ENCODE data around the gene DDX5. TPM values are rescaled to one million over a fixed set of nuclear protein-coding genes. Genes with fewer than 3 reads are reported as not detected.
"Not testable (repeated sequence)": the region's sequence is repeated elsewhere in the genome, so short reads cannot be mapped to it uniquely, and the experiment has no call there.

Gene DDX5
- total RNA-seq, 2 donors from 2014 or later, result 445 to 466 TPM

DNA sequence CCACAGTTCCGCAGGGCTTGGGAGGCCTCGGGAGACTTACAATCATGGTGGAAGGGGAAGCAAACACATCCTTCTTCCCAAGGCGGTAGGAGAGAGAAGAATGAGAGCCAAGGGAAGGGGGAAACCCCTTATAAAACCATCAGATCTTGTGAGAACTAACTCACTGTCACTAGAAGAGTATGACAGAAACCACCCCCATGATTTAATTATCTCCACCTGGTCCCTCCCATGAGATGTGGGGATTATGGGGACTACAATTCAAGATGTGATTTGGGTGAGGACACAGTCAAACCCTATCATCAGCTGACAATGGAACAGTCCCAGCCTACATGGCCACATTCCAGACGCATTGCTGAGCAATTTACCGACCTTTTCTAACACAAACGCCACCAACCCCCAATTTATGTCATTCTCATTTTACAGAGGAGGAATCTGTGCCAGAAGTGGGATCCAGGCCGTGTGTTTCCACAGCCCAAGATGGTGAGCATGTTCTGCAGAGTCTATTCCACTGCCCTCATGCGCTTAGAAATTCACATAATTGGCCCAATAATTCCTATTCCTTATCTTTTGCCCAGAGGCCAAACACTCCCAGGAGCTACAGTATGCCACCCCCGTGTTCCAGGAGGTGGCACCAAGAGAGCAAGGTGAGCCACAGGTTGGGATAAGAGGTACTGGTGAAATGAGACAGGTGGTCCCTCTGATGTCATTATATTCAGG lies 39.9 kb downstream of the DDX5 start:
- intact Hi-C loops (cut with DNase I, micrococcal nuclease), result no loop called here
- DNase-seq, result no peak

DNA sequence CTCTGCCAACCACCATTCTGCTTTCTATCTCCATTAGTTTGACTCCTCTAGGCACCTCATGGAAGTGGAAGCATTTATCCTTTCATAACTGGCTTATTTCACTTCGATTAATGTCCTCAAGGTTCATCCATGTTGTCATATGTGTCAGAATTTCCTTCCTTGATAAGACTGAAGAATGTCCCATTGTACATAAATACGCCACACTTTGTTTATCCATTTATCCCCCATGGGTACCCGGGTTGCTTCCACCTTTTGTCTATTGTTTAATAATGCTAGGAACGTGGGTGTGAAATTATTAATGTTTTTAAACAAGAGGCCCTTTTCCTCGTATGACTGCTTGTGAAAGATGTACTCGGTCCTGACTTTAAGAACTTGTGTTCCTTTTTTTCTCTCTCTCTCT lies 44.3 kb downstream of the DDX5 start:
- DNase-seq, result no peak
- ATAC-seq, result no peak
- intact Hi-C loops (cut with DNase I, micrococcal nuclease), result no loop called here

More for the DNA sequence above, 39.9 kb downstream of the DDX5 start:
- ATAC-seq, result no peak

DNA sequence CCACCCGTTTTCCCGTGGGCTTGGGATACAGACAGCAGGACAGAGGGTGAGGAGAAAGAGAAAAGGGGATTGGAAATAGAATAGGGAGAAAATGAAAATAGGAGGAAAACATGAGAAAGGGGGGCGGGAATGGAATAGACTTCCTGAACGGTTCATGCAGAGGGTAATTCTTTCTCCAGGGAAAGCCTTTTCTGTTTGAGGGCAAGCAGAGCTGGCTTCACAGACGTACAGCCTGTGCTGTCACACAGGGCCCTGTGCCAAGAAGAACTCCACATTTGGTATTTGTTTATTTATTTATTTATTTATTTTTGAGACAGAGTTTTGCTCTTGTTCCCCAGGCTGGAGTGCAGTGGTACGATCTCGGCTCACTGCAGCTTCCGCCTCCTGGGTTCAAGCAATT lies 45.1 kb downstream of the DDX5 start:
- DNase-seq (no peak), ATAC-seq (no peak)
- intact Hi-C loops (cut with DNase I, micrococcal nuclease), result no loop called here

DNA sequence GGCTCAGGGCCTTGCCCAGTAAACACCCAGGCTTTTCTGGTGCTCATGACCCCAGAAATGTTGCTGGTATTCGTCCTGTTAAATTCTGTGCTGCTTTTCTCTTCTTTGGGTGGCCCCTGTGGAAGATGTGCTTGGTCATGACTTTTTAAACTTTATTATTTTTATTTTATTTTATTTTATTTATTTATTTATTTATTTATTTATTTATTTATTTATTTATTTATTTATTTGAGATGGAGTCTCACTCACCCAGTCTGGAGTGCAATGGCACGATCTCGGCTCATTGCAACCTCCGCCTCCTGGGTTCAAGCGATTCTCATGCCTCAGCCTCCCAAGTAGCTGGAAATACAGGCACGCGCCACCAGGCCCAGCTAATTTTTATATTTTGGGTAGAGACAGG lies 46.3 kb downstream of the DDX5 start:
- ATAC-seq; intact Hi-C loops (cut with DNase I, micrococcal nuclease); DNase-seq: not testable (repeated sequence)

DNA sequence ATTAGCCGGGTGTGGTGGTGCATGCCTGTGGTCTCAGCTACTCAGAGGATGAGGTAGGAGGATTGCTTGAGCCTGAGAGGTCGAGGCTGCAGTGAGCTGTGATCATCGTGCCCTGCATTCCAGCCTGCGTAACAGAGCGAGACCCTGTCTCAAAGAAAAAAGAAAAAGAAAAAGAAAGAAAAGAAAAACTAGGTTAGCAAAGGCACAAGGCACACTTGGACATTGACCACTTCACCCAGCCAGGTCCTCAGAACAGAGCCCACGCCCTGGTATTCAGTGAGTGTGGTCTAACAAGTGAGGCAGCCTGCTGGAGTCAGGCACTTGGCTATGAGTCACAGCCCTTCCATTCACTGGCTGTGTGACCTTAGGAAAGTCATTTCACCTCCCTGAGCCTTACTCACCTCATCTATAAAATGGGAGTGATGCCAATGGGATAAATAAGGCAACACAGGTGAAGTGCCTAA lies 46.8 kb downstream of the DDX5 start:
- DNase-seq, result no peak
- peak; percentile 87 for ATAC-seq
- intact Hi-C loops (cut with DNase I, micrococcal nuclease), result no loop called here

DNA sequence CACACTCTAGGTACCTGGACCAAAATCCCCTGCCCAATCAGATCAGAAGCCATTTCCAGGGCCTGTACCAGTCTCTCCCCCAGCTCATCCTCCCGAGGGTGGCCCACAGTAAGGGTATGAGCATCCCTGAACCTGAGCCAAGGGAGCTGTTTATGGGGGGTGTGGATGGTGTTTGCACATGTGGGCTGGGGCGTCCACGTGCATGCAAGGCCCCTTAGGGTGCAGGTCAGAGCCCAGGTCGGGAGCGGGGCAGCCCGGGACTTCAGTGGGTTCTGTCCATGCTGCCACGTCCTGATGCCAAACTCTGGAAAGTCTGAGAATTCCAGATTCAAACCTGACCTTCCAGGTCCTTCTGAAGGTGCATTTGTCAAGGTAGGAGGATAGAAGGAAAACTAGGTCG lies 47.3 kb downstream of the DDX5 start:
- intact Hi-C loops (cut with DNase I, micrococcal nuclease), result no loop called here
- ATAC-seq (no peak), DNase-seq (no peak)

DNA sequence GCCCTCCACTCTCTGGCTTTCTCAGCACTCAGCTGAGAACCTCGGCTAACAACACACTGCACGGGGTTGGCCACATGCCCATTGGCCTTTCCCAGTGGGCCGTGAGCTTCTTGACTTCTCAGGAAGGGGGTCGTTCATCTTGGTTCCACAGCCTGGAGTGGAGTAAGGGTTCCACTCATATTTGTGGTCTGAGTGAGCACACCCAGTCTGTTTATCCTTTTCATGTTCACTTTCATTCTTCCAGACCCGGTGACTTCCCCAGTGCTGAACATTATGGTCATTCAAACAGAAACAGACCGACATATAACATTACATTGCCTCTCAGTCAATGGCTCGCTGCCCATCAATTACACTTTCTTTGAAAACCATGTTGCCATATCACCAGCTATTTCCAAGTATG lies 48.9 kb downstream of the DDX5 start:
- ATAC-seq, result no peak
- DNase-seq, result no peak
- intact Hi-C loops (cut with DNase I, micrococcal nuclease), result no loop called here

DNA sequence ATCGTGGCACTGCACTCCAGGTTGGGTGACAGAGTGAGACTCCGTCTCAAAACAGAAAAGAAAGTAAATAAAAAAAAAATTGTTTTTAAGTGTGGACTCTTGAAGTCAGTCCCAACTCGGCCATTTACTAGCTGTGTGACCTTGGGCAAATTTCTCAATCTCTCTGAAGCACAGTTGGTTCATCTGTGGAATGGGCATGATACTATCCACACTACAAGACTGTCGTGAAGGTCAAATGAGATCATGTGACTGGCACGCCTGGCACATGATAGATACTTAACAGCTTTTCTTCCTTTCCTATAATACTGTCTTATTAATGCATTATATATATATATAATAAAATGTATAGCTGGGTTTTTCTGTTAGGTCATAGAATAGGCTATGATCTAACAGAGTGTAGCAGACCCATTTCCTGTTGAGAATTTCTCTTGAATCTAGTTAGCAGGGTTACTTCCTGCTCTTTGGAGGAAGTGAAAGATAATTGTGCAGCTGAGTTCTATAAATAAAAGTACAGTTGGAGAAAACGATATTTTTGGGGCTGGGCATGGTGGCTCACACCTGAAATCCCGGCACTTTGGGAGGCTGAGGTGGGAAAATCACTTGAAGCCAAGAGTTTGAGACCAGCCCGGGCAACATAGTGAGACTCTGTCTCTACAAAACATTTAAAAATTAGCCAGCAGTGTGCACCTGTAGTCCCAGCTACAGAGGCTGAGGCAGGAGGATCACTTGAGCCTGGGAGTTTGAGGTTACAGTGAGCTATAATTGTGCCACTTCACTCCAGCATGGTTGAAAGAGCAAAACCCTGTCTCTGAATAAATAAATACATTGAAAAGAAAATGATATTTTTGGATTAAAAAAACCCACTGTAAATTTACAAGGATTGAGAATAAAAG lies 49.9 kb downstream of the DDX5 start:
- ATAC-seq (peak; percentile 75), DNase-seq (no peak)
- intact Hi-C loops (cut with DNase I, micrococcal nuclease), result no loop called here

DNA sequence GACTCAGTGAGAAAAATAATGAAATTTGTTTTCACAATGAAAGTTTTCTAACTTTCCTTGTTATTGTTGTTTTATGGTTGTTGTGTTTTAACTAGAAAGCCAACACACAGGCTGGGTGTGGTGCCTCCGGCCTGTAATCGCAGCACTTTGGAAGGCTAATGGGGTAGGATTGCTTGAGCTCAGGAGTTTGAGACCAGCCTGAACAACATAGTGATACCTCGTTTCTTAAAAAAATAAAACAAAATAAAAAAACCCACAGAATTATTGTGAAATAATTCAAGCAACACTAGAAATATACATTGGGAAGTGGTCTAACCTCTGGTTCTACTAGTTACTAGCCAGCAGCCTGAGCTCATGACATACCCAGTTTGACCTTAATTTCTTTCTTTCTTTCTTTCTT lies 56.5 kb downstream of the DDX5 start:
- intact Hi-C loops (cut with DNase I, micrococcal nuclease), result no loop called here
- DNase-seq (no peak), ATAC-seq (no peak)

DNA sequence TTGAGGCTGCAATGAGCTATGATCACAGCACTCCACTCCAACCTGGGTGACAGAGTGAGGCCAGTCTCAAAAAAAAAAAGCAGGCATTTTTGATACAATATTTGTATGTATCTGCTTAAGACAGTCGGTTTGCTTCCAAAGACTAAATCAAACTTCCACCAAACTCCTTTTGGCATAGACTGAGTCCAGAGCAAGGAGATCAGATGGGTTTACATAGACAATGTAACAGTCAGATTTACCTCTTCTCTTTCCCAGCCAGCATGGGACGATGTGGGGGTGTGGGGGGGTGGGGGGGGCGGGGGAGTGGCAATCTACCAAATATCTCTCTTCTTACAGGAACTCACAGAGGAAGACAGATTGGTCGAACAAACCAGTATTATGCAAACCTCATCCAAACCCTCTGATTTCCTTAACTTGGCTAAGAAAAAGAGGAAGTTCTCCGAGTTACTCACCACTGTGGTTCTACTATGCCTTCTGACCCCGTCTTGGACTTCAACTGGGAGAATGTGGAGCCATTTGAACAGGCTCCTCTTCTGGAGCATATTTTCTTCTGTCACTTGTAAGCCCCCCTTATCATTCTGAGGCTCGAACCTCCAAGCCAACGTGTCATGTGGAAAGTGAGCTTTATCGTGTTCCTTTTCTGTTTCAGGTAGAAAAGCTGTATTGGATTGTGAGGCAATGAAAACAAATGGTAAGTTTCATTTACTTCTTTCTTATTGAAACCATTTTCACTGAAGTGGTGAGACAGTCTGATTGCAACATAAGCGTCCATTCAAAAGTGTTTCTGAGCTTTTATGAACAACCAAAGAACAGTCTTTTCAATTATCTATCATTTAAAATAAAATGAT lies 57.2 kb downstream of the DDX5 start, which contains the start of gene MILR1:
MILR1 (plus strand) TSS at position 451 of the 848 bp plus-strand sequence; CDS start at position 505, 54 bp downstream.
- intact Hi-C loops (cut with DNase I, micrococcal nuclease), result no loop called here
- ATAC-seq, result peak; percentile 78
- DNase-seq, result peak in 1 of 2 donors; percentile 15

Small RNA genes lying within 50 kb of the gene (microRNA-seq; reads per million reads assigned to microRNA genes)
- 4.3 to 12.2 reads per million in 2 donors for gene MIR3064
- 0 reads per million in 2 donors for gene MIR5047

Other genes starting within 250 kb of the DDX5 start
- gene TEX2, start 243.0 kb downstream of the DDX5 start, total RNA-seq, result 10 to 100 TPM; 32.9 to 36.4 TPM
- gene PECAM1, start 115.4 kb downstream of the DDX5 start, total RNA-seq, result 10 to 100 TPM; 42.2 to 53.7 TPM
- 1 to 10 TPM in 1 of 2 donors, under 1 TPM in 1; 0.82 to 3.3 TPM for gene MILR1, start 57.2 kb downstream of the DDX5 start, total RNA-seq
- 10 to 100 TPM in 1 of 2 donors, 1 to 10 TPM in 1; 9.4 to 10.4 TPM for gene POLG2, start 9.2 kb downstream of the DDX5 start, total RNA-seq
- 10 to 100 TPM; 31.9 to 35.0 TPM for gene CEP95, start 688 bp upstream of the DDX5 start, total RNA-seq
- 10 to 100 TPM; 14.1 to 20.0 TPM for gene SMURF2, start 156.0 kb upstream of the DDX5 start, total RNA-seq